CD4-positive, alpha-beta T cell treated with Interferon alpha-2 for 1 hour (primary cell): ENCODE data around the gene ARAP2.

Experiments used
- DNase-seq, 2 donors: peaks; one replicate each; pipeline ENCODE4 v3.0.0-alpha.2; 2020 to 2022

ARAP2 gene

DNA sequence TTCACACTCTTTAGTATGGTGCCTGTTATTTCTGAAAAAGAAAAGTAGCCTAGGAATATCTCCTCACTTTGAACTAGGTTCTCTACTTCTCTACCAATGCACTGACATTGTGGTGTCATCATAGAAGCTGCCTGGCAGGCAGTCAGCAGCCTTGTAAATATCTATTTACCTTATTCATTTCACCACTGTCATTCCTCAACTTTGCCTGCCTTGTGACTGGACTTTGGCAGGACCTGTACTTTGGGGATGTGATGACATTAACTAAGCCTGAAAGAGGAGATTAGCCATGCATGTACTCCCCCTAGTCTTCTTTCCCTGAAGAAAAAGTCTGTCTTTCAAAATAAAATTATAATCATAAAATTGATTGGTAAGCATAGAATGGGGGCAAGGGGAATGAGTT, 207.2 kb downstream of the ARAP2 start:
- DNase-seq = no peak

DNA sequence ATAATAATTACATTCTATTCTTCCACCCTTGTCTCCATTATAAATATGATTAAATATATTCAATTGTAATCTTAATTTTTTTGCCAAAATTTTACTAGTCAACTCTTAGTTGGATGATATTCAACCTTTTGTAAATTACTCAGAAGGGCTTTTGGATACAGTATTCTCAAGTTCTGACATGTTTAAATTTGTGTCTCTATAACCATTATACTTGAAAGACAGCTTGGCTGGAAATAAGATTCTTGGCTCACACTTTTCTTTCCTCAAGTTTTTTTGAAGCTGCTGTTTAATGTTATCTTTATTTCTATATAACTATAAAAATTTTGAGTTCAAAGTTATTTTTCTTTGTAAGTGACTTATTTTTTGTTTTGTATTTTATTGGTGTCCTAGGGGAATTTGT, 214.4 kb downstream of the ARAP2 start:
- no peak for DNase-seq

DNA sequence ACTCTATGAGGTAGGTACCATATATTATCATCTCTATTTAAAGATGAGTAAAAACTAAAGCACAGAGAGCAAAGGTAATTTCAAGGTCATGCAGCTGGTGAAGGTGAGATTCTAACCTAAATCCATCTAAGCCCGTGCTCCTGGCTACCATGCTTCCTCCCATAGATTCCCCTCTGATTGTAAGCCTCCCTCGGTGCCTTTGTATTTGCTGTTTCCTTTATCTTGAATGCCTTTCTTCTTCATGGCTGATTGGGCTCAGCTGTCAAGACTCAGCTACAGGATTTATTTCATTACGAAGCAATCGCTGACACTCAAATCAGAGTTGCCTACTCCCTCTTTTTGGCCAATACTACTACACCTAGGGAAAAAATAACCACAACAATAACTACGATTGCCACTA, 217.1 kb downstream of the ARAP2 start:
- DNase-seq = no peak

DNA sequence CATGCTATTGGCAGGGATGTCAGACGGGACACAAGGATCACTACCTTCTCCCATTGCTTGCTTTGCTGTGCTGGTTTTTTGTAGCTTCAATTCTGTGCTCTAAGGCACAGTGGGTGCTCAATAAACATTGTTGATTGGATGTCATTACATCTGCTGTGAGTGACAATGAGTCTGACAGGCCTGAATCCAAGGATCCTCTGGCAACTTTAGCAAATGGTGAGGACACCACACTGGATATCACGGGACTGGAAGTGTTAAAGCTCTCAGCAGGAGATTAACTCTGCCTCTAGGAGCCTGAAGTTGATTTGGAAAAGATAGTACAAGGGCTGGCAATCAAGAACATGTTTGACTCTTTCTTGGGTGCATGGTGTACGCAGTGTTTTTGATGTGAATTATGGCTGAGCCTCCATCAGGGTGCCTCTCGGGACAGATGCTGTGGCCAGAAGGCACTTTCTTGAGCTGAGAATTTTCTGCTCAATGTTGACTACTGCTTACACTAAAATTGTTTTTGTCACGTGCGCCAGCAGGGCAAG, 217.9 kb downstream of the ARAP2 start:
- no peak for DNase-seq

DNA sequence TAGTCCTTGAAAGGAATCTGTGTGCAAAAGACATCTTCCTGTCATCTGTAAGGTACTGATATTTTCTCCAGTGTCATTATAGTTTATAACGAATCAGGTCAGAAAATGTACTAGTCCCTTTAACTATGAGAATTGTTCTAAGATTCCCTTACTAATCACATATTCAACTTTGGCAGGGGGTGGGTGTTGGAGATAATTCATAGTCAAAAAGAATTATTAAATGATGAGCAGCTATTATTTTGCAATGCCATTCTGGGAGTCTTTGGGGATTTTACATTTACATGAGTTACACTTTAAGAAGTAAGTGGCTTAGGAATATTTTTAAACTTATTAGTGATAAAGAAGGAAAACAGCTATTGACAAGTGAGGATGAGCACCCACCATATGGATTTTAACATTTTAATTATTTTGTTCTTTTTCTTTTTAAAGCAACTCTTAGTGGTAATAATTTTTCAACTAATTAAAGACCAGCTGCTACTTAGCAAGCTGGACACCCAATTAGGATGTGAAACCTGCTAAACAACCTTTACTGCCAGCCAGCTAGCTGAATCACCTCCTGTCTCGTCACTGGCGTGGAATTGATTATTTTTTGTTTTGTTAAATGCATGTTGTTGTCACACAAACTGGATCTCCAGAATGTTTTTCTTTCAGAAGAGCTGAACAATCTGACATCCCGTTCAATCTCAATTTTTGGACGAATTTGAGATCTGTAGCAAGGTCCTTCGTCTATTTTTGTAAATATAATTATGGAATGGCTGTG, 219.2 kb downstream of the ARAP2 start:
- no peak for DNase-seq

DNA sequence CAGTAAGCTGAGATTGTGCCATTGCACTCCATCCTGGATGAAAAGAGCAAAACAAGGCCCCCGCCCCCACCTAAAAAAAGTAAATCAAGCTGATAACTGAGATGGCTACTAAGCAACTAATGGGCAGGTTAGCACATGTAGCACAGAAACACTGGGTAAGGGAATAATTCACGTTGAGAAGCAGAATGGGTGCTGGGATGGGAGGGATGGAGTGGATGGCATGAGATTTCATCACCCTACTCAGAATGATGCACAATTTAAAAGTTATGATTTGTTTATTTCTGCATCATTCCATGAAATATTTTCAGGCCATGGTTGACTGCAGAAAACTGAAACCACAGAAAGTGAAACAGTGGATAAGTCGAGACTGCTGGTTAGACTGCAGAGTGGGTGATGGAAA, 224.0 kb downstream of the ARAP2 start:
- DNase-seq = no peak
